CD4-positive, alpha-beta T cell (primary cell): ENCODE data around the gene GPR141. TPM values are rescaled to one million over a fixed set of nuclear protein-coding genes. Genes with fewer than 3 reads are reported as not detected.
A peak's percentile ranks its signal among the peaks of the same experiment; 100 is the strongest.

Experiments used
- ATAC-seq: fragments of 200-7000 bp; cut with Tn5 transposase; one replicate; pipeline ENCODE4 v1.10.0; 2022; ENCODE audit warnings: mild to moderate bottlenecking; ENCODE audit not compliant: poor library complexity
- CTCF ChIA-PET: fragments of 350-600 bp; sonication (Branson Sonifier 250); formaldehyde crosslinking; loops from one replicate; lab custom pipeline; 2021; ENCODE audit warnings: antibody characterized with exemption, inconsistent platforms; lab: Charles Lee
- POLR2A ChIA-PET: fragments of 350-600 bp; sonication (Branson Sonifier 250); formaldehyde crosslinking; loops from one replicate; lab custom pipeline; 2021; ENCODE audit warnings: antibody characterized with exemption, inconsistent platforms; lab: Charles Lee
- DNase-seq, 14 experiments: peaks; one replicate each; pipeline ENCODE4 v3.0.0-alpha.2; 2013 to 2020; ENCODE audit warnings: mixed read lengths in 2 of 14
- H3K27ac ChIP-seq, 2 donors: one replicate each; pipeline versions ENCODE4 v1.5.1 to v1.7.0; 2013; ENCODE audit warnings: low read length in 2 of 2, low read depth in 1 of 2, mild to moderate bottlenecking in 1 of 2
- H3K27me3 ChIP-seq, 2 experiments: 1 replicate in 1 of 2; 2 replicates in 1 of 2; pipeline versions ENCODE4 v1.6.1 to v1.7.0; 2013; ENCODE audit warnings: low read length in 2 of 2, control low read depth in 1 of 2, mild to moderate bottlenecking in 1 of 2, moderate library complexity in 1 of 2; ENCODE audit not compliant: insufficient read depth in 2 of 2, control insufficient read depth in 1 of 2
- H3K36me3 ChIP-seq: one replicate; pipeline ENCODE4 v1.6.1; 2013; ENCODE audit warnings: low read length, control low read depth; ENCODE audit not compliant: insufficient read depth
- H3K4me1 ChIP-seq: one replicate; pipeline ENCODE4 v1.6.1; 2013; ENCODE audit warnings: low read length, control low read depth; ENCODE audit not compliant: insufficient read depth
- H3K4me3 ChIP-seq: one replicate; pipeline ENCODE4 v1.5.1; 2013; ENCODE audit warnings: mild to moderate bottlenecking, low read length, moderate library complexity
- H3K9me3 ChIP-seq, 2 experiments: 1 replicate in 1 of 2; 2 replicates in 1 of 2; pipeline versions ENCODE4 v1.6.1 to v1.7.0; 2013; ENCODE audit warnings: low read length in 2 of 2, mild to moderate bottlenecking in 2 of 2, control low read depth in 1 of 2, moderate library complexity in 1 of 2; ENCODE audit not compliant: control insufficient read depth in 1 of 2, insufficient read depth in 1 of 2
- H3K27ac Mint-ChIP-seq: one replicate; pipeline ENCODE4 v1.8.0; 2020; ENCODE audit warnings: mixed read lengths
- H3K27me3 Mint-ChIP-seq: one replicate; pipeline ENCODE4 v1.8.0; 2021; ENCODE audit warnings: mixed read lengths
- H3K36me3 Mint-ChIP-seq: one replicate; pipeline ENCODE4 v1.8.0; 2021; ENCODE audit warnings: low read depth, mixed read lengths
- H3K4me1 Mint-ChIP-seq: one replicate; pipeline ENCODE4 v1.8.0; 2021; ENCODE audit warnings: low read depth, mixed read lengths
- H3K4me3 Mint-ChIP-seq: one replicate; pipeline ENCODE4 v1.8.0; 2020; ENCODE audit warnings: mild to moderate bottlenecking, mixed read lengths
- H3K9me3 Mint-ChIP-seq: one replicate; pipeline ENCODE4 v1.8.0; 2020; ENCODE audit warnings: mixed read lengths
- intact Hi-C, 2 experiments: fragments of 100-400 bp; cut with DNase I in 1 of 2; cut with micrococcal nuclease in 1 of 2; formaldehyde crosslinking; loops; one replicate each; pipeline versions ENCODE4 v1.15.1 to v1.9.0; 2023 to 2025; cut with DNase I, micrococcal nuclease
- total RNA-seq, 174 experiments: library from RNA in 2 of 174; stranded (reverse) in 2 of 174; gene quantifications; one replicate each; pipeline ENCODE4 v1.2.3 and lab custom pipeline; 2021 to 2026
- TF ChIP-seq, protein P1 (sequence below): fragments of 200-600 bp; IDR thresholded peaks from one replicate; pipeline ENCODE4 v1.8.0; 2022; ENCODE audit warnings: antibody characterized with exemption, mild to moderate bottlenecking

Gene GPR141
- total RNA-seq, 2 experiments from 2014 or later: not detected

DNA sequence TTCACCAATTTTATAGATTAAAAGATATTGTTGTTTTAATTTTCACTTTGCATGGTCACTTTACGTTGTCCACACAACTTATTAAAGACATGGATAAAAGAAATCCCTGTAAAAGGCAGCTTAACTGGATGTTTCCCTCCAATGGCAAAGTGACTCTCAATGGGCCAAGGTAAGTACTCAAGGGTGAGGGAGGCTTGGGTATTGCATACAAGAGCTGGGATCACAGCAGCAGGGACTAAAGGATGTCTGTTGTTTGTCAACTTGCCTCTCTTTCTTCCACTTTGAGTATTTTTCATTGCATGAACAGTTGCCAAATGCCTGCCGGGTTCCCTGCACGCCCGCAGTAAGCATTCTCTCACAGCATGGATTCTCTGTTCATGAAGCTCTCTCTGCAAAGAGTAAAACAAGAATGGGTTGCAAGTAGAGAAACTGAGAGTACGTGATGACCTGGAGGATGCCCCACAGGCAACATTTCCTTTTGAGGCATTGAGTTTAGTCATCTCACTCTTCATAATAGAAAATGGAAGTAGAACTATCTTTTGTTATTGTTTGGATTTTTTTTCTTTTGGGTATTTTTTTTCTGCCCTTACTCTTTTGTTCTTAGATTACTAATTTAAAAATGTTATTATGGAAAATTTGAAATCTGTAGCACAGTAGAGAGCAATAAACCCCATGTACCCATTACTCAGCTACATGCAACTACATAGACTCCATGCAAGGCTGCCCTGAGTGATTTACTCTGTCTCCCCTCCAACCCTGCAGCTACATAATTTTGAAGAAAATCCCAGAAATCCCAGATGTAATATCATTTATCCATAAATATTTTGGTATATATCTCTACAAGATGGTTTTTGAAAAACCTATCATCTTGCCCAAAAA lies 26.3 kb downstream of the GPR141 start:
- Histone ChIP-seq H3K27me3 (peaks cover 0 to 4% of the 10 kb centered on the region in 2 experiments), H3K36me3 (no peaks in the 10 kb centered on the region), H3K27ac (no peak overlapping the region), H3K9me3 (no peaks in the 10 kb centered on the region), H3K4me1 (no peaks in the 10 kb centered on the region), H3K4me3 (no peak overlapping the region)
- intact Hi-C loops: no loop called here
- Mint-ChIP-seq H3K9me3 (no peaks in the 10 kb centered on the region), H3K36me3 (no peaks in the 10 kb centered on the region), H3K4me1 (no peaks in the 10 kb centered on the region), H3K4me3 (no peak overlapping the region), H3K27me3 (no peaks in the 10 kb centered on the region), H3K27ac (no peak overlapping the region)
- ATAC-seq: no peak
- no peak for DNase-seq
- TF ChIP-seq, protein P1, sequence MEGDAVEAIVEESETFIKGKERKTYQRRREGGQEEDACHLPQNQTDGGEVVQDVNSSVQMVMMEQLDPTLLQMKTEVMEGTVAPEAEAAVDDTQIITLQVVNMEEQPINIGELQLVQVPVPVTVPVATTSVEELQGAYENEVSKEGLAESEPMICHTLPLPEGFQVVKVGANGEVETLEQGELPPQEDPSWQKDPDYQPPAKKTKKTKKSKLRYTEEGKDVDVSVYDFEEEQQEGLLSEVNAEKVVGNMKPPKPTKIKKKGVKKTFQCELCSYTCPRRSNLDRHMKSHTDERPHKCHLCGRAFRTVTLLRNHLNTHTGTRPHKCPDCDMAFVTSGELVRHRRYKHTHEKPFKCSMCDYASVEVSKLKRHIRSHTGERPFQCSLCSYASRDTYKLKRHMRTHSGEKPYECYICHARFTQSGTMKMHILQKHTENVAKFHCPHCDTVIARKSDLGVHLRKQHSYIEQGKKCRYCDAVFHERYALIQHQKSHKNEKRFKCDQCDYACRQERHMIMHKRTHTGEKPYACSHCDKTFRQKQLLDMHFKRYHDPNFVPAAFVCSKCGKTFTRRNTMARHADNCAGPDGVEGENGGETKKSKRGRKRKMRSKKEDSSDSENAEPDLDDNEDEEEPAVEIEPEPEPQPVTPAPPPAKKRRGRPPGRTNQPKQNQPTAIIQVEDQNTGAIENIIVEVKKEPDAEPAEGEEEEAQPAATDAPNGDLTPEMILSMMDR: no peak
- POLR2A ChIA-PET: no interaction called here
- CTCF ChIA-PET: no interaction called here

DNA sequence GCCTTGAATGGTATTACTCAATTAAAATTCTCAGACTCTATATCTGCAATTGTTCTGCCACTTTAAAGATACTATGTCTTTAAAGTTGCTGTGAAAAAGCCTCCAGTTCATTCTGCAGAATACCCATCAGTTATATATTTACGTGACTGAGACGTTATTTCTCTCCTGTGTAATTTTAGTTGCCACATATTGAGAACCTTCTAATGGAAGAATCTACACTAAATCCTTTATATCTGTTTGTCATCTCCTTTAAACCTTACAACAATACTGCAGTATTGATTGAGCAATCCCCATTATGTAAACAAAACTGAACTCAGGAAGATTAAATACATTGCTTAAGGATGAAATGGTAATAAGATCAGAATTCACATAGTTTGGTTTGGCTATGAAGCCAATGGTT lies 30.0 kb downstream of the GPR141 start:
- CTCF ChIA-PET: no interaction called here
- no peaks in the 10 kb centered on the region for H3K36me3 ChIP-seq
- peaks cover 0 to 3% of the 10 kb centered on the region in 2 experiments for H3K9me3 ChIP-seq
- H3K36me3 Mint-ChIP-seq: no peaks in the 10 kb centered on the region
- peaks cover 0 to 4% of the 10 kb centered on the region in 2 experiments for H3K27me3 ChIP-seq
- no peak overlapping the region for H3K27ac Mint-ChIP-seq
- intact Hi-C loops: no loop called here
- H3K4me3 Mint-ChIP-seq: no peak overlapping the region
- TF ChIP-seq, protein P1: no peak
- DNase-seq (no peak), ATAC-seq (no peak)
- H3K4me1 ChIP-seq: no peaks in the 10 kb centered on the region
- H3K4me3 ChIP-seq: no peak overlapping the region
- no peaks in the 10 kb centered on the region for H3K9me3 Mint-ChIP-seq
- H3K27ac ChIP-seq: no peak overlapping the region
- POLR2A ChIA-PET: no interaction called here
- no peaks in the 10 kb centered on the region for H3K4me1 Mint-ChIP-seq
- H3K27me3 Mint-ChIP-seq: no peaks in the 10 kb centered on the region

DNA sequence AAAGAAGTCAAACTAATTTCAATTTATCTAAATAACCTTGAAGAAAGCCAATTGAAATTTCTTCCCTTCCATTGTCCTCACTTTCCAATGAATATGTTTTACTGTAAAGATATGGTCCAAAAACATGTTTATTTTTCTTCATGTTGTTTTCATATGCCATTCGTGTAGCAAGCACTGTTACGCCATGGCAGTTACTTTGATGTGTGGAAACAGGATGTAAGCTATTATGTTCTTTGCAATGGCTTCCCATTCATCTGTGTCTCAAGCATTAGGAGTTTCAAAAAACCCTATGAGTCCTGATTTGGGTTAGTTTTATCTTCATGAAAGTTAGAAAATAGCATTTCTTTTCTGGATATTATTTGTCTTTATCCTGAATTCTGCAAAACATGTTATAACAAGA lies 31.0 kb downstream of the GPR141 start:
- TF ChIP-seq, protein P1: no peak
- intact Hi-C loops: no loop called here
- Mint-ChIP-seq H3K4me1 (no peaks in the 10 kb centered on the region), H3K27ac (no peak overlapping the region), H3K27me3 (no peaks in the 10 kb centered on the region), H3K4me3 (no peak overlapping the region), H3K36me3 (no peaks in the 10 kb centered on the region), H3K9me3 (no peaks in the 10 kb centered on the region)
- Histone ChIP-seq H3K27me3 (peaks cover 0 to 3% of the 10 kb centered on the region in 2 experiments), H3K4me1 (no peaks in the 10 kb centered on the region), H3K27ac (no peak overlapping the region), H3K36me3 (no peaks in the 10 kb centered on the region), H3K9me3 (peaks cover 0 to 3% of the 10 kb centered on the region in 2 experiments), H3K4me3 (no peak overlapping the region)
- ChIA-PET CTCF (no interaction called here), POLR2A (no interaction called here)
- ATAC-seq (no peak), DNase-seq (peak in 2 of 14 experiments; percentile 14 to 25)
